GM12878 (cell line): ENCODE measurements around the gene GALR1. TPM values are rescaled to one million over a fixed set of nuclear protein-coding genes. Genes with fewer than 3 reads are reported as not detected.

Experiments
- ATAC-seq: fragments of 200-7000 bp; cut with Tn5 transposase; 3 replicates; pipeline ENCODE4 v1.9.1; 2020; ENCODE audit warnings: mild to moderate bottlenecking, moderate library complexity
- Bru-seq: library from RNA; stranded (reverse); fragments of 400-500 nt; gene quantifications from one replicate; lab custom pipeline; 2021; lab: Mats Ljungman, UMichigan
- BruChase-seq, 2 experiments: library from RNA; stranded (reverse); fragments of 400-500 nt; gene quantifications; one replicate each; lab custom pipeline; 2021; lab: Mats Ljungman, UMichigan
- BruUV-seq: library from RNA; stranded (reverse); fragments of 400-500 nt; replicated peaks from 2 replicates; lab custom pipeline; 2021; lab: Mats Ljungman, UMichigan
- CTCF ChIA-PET: fragments of 300-600 bp; sonication (Branson Sonifier 250); formaldehyde crosslinking; extraction: SDS; loops from one replicate; lab custom pipeline; 2021; ENCODE audit warnings: inconsistent platforms; lab: Yijun Ruan, JAX
- POLR2A ChIA-PET: fragments of 350-600 bp; formaldehyde crosslinking; extraction: SDS; loops from one replicate; lab custom pipeline; 2021; ENCODE audit warnings: inconsistent platforms; lab: Charles Lee
- RAD21 ChIA-PET: fragments of 300-600 bp; sonication (Branson Sonifier 250); formaldehyde crosslinking; loops from one replicate; lab custom pipeline; 2023; ENCODE audit warnings: antibody characterized with exemption; ENCODE audit not compliant: unreplicated experiment; lab: Charles Lee
- SMC1A ChIA-PET: fragments of 300-600 bp; sonication (Branson Sonifier 250); formaldehyde crosslinking; loops from one replicate; lab custom pipeline; 2023; ENCODE audit not compliant: unreplicated experiment, uncharacterized antibody; lab: Charles Lee
- DNase-seq: peaks from one replicate; pipeline ENCODE4 v3.0.0-alpha.2; 2011; ENCODE audit warnings: low read depth, low spot score
- FAIRE-seq: peaks from 3 replicates; lab custom pipeline; 2011; peaks lifted over from hg19 to GRCh38; lab: Jason Lieb, UNC
- H2AFZ ChIP-seq: 2 replicates; pipeline ENCODE4 v1.6.0; 2011; ENCODE audit warnings: low read depth, low read length, control low read depth; ENCODE audit not compliant: control insufficient read depth
- H3K27ac ChIP-seq: 2 replicates; pipeline ENCODE4 v1.5.1; 2011; ENCODE audit warnings: control low read depth; ENCODE audit not compliant: control insufficient read depth, insufficient read depth
- H3K27me3 ChIP-seq, 2 experiments: replicated peaks in 1 of 2; 2 replicates each; pipeline versions ENCODE4 v1.6.0 to v1.6.1; 2011; ENCODE audit warnings: low read length in 1 of 2; ENCODE audit not compliant: control insufficient read depth in 2 of 2, insufficient read depth in 2 of 2
- H3K36me3 ChIP-seq, 2 experiments: 2 replicates each; pipeline ENCODE4 v1.5.1; 2011; ENCODE audit warnings: low read length in 1 of 2; ENCODE audit not compliant: control insufficient read depth in 2 of 2, insufficient read depth in 2 of 2
- H3K4me1 ChIP-seq: 2 replicates; pipeline ENCODE4 v1.6.1; 2011; ENCODE audit warnings: mild to moderate bottlenecking, low read length, moderate library complexity, mixed read lengths; ENCODE audit not compliant: control insufficient read depth, insufficient read depth
- H3K4me2 ChIP-seq: 2 replicates; pipeline ENCODE4 v1.6.0; 2011; ENCODE audit warnings: control low read depth; ENCODE audit not compliant: control insufficient read depth, insufficient read depth
- H3K4me3 ChIP-seq: fragments of 200-600 bp; sonication (generic); 2 replicates; pipeline ENCODE4 v1.5.1; 2016
- H3K79me2 ChIP-seq: 2 replicates; pipeline ENCODE4 v1.6.0; 2011; ENCODE audit warnings: low read length; ENCODE audit not compliant: control insufficient read depth, insufficient read depth
- H3K9ac ChIP-seq: 2 replicates; pipeline ENCODE4 v1.8.0; 2011; ENCODE audit warnings: low read length, control low read depth, mixed read lengths; ENCODE audit not compliant: control insufficient read depth, insufficient read depth
- H3K9me3 ChIP-seq: replicated peaks from 3 replicates; pipeline ENCODE4 v1.5.1; 2011; ENCODE audit warnings: mild to moderate bottlenecking, low read length; ENCODE audit not compliant: control insufficient read depth, insufficient read depth
- H4K20me1 ChIP-seq: 2 replicates; pipeline ENCODE4 v1.6.0; 2011; ENCODE audit not compliant: control insufficient read depth, insufficient read depth
- CHD4 ChIP-seq: fragments of 200-600 bp; sonication (generic); IDR thresholded peaks from 2 replicates; pipeline ENCODE4 v1.6.1; 2016; ENCODE audit warnings: mild to moderate bottlenecking
- EGR1 ChIP-seq, 2 experiments: IDR thresholded peaks; 1 replicate in 1 of 2; 2 replicates in 1 of 2; pipeline ENCODE4 v1.6.1; 2011 to 2012; ENCODE audit warnings: low read depth in 2 of 2, low read length in 2 of 2, borderline replicate concordance in 1 of 2, mild to moderate bottlenecking in 1 of 2, moderate library complexity in 1 of 2
- EZH2 ChIP-seq: IDR thresholded peaks from 2 replicates; pipeline ENCODE4 v1.6.1; 2012; ENCODE audit warnings: low read depth, mild to moderate bottlenecking, control low read depth, inconsistent platforms, low read length, borderline replicate concordance; ENCODE audit not compliant: control insufficient read depth
- SMARCA5 ChIP-seq: fragments of 450-650 bp; IDR thresholded peaks from 2 replicates; pipeline ENCODE4 v1.6.1; 2017; ENCODE audit warnings: mild to moderate bottlenecking
- SUPT20H ChIP-seq: IDR thresholded peaks from 2 replicates; pipeline ENCODE4 v1.6.1; 2011; ENCODE audit warnings: low read depth, mild to moderate bottlenecking, low read length, moderate library complexity, borderline replicate concordance; ENCODE audit not compliant: control insufficient read depth
- TCF3 ChIP-seq: IDR thresholded peaks from 2 replicates; pipeline ENCODE4 v1.6.1; 2012; ENCODE audit warnings: low read depth, mild to moderate bottlenecking, low read length, borderline replicate concordance; ENCODE audit not compliant: insufficient read depth
- ZNF622 ChIP-seq: fragments of 450-650 bp; IDR thresholded peaks from 2 replicates; pipeline ENCODE4 v1.6.1; 2017; ENCODE audit warnings: mild to moderate bottlenecking, inconsistent platforms
- WGBS: methylation state at CpG from one replicate; pipeline ENCODE4 v1.1.6; 2016; ENCODE audit warnings: low lambda C conversion rate; ENCODE audit not compliant: insufficient replicate concordance, insufficient coverage; ENCODE audit errors: missing lambda C conversion rate; 5-methylcytosine and 5-hydroxymethylcytosine counted together
- in situ Hi-C: fragments of 300-500 bp; cut with MboI; formaldehyde crosslinking; loops from 9 replicates; pipeline ENCODE4 v1.14.3; 2018; ENCODE audit warnings: mixed read lengths
- intact Hi-C: fragments of 100-400 bp; cut with micrococcal nuclease; formaldehyde crosslinking; loops from one replicate; pipeline ENCODE4 v1.14.2; 2022; ENCODE audit not compliant: unreplicated experiment
- long read RNA-seq, 2 experiments: library from polyadenylated mRNA; unstranded; transcript quantifications; one replicate each; pipeline ENCODE4 v2.0.0, GENCODE V29; 2019 to 2020
- polyA minus RNA-seq, 3 experiments: library from RNA; depleted of rRNA, polyadenylated mRNA; stranded (reverse); fragments of >200 nt; gene quantifications; 2 replicates each; pipeline ENCODE4 v1.2.3, GENCODE V29; 2011
- polyA plus RNA-seq, 11 experiments: library from polyadenylated mRNA; depleted of rRNA in 4 of 11; unstranded in 6 of 11; stranded (reverse) in 5 of 11; fragments of >200 nt; fragmentation: Nextera tagmentation in 4 of 11; fragmentation: Illumina TruSeq in 1 of 11; extraction: Ambion mirVana in 4 of 11; extraction: Trizol in 1 of 11; gene quantifications; 1 replicate in 1 of 11; 2 replicates in 10 of 11; pipeline versions ENCODE4 v1.2.1 to v1.2.3, GENCODE V29; 2011 to 2016; ENCODE audit warnings: inconsistent platforms in 2 of 11, missing spikeins in 2 of 11, low read depth in 1 of 11
- total RNA-seq, 4 experiments: library from RNA; depleted of rRNA in 3 of 4; stranded (reverse); fragments of >200 nt in 3 of 4; fragmentation: Illumina TruSeq in 1 of 4; extraction: Trizol in 1 of 4; gene quantifications; 2 replicates each; pipeline versions ENCODE4 v1.2.1 to v1.2.3, GENCODE V29; 2013 to 2021
- TF ChIP-seq, protein P1 (sequence below): IDR thresholded peaks from 2 replicates; pipeline ENCODE4 v1.6.1; 2011; ENCODE audit warnings: borderline replicate concordance, low read depth, mild to moderate bottlenecking, moderate library complexity, low read length; ENCODE audit not compliant: insufficient read depth, poor library complexity, severe bottlenecking

The GALR1 gene, protein sequence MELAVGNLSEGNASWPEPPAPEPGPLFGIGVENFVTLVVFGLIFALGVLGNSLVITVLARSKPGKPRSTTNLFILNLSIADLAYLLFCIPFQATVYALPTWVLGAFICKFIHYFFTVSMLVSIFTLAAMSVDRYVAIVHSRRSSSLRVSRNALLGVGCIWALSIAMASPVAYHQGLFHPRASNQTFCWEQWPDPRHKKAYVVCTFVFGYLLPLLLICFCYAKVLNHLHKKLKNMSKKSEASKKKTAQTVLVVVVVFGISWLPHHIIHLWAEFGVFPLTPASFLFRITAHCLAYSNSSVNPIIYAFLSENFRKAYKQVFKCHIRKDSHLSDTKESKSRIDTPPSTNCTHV
- not detected in 2 replicates for total RNA-seq (2013; cell fraction: nucleolus; rRNA removed)
- total RNA-seq (2014; rRNA removed): not detected in 2 replicates
- not detected in 2 replicates for total RNA-seq (2014; rRNA removed; fragmentation: Illumina TruSeq; extraction: Trizol)
- not detected in 2 replicates for total RNA-seq (2021)
- not detected for polyA plus RNA-seq (2011; ENCODE audit: low read depth)
- polyA plus RNA-seq (2011; rRNA removed): not detected in 2 replicates
- polyA plus RNA-seq (2011; cell fraction: cytosol; rRNA removed): not detected in 2 replicates
- polyA plus RNA-seq (2011; cell fraction: nucleus; rRNA removed): not detected in 2 replicates
- polyA plus RNA-seq (2012): not detected in 2 replicates
- polyA plus RNA-seq (2014; fragmentation: Illumina TruSeq; extraction: Trizol): not detected in 2 replicates
- polyA plus RNA-seq (2014; fragmentation: Nextera tagmentation; extraction: Ambion mirVana): not detected
- polyA plus RNA-seq (2014; rRNA removed): not detected in 2 replicates
- polyA plus RNA-seq (2016; fragmentation: Nextera tagmentation; extraction: Ambion mirVana): not detected
- not detected in 2 replicates for polyA minus RNA-seq (2011; rRNA and poly(A)+ RNA removed)
- polyA minus RNA-seq (2011; cell fraction: cytosol; rRNA and poly(A)+ RNA removed): not detected in 2 replicates
- not detected in 2 replicates for polyA minus RNA-seq (2011; cell fraction: nucleus; rRNA and poly(A)+ RNA removed)
- not detected for Bru-seq, nascent RNA
- not detected for BruChase-seq, experiment 1, labeled RNA remaining after a 6-hour chase
- BruChase-seq, experiment 2, labeled RNA remaining after a 2-hour chase: not detected
- long read RNA-seq, experiment 1: 0 reads
- long read RNA-seq, experiment 2: 0 reads

DNA sequence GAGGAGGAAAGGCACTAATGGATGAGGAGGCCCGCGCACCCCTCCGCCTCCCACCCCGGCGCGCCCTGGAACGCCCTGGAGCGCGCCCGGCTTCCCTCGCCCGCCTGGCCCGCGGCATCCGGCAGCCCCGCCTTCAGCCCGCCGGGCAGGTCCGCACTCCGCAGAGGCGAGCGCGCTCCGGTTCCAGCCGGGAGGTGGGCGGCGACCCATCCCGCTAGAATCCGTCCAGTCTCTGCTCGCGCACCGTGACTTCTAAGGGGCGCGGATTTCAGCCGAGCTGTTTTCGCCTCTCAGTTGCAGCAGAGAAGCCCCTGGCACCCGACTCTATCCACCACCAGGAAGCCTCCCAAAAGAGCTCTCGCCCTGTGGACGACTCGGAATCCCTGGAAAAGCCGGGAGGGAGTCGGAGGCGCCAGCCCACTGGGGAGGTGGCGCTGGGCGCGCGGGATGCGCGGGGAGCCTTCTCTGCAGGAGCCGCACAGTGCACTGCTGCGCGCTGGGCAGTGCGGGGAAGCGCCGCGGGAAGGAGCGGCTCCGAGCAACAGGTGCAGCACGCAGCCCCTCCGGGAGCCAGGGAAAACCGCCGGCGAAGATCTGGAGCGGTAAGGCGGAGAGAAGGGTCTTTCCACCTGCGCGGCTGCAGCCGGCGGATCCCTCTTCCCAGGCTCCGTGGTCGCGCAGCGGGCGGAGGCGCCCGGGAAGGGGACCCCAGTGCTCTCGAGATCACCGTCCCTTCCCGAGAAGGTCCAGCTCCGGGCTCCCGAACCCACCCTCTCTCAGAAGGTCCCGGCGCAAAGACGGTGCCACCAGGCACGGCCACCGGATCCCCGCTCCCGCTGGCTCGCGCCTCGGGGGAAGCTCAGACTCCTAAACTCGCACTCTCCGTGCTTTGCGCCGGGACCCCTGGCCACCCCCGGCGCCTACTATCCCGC, at the start of gene GALR1:
GALR1 (plus strand) TSS at position 280 of the 932 bp plus-strand sequence. CDS start 701 bp downstream, outside the sequence.
- ATAC-seq (no peak), DNase-seq (no peak), FAIRE-seq (no peak)
- Histone ChIP-seq H3K9ac (no peak within 1 kb of the TSS), H3K4me1 (no peaks in the 10 kb centered on the region), H3K27ac (no peak within 1 kb of the TSS), H2AFZ (no peak within 1 kb of the TSS), H3K4me3 (no peak within 1 kb of the TSS), H3K4me2 (no peak within 1 kb of the TSS), H3K27me3 (no peaks in the 10 kb centered on the region; a peak in 2 of 4 replicates), H3K36me3 (no peaks in the 10 kb centered on the region)
- ChIA-PET RAD21 (no interaction called here), SMC1A (no interaction called here), CTCF (no interaction called here)
- BruUV-seq: no TSS peak
- intact Hi-C loops: no loop called here
- TF ChIP-seq, protein P1, sequence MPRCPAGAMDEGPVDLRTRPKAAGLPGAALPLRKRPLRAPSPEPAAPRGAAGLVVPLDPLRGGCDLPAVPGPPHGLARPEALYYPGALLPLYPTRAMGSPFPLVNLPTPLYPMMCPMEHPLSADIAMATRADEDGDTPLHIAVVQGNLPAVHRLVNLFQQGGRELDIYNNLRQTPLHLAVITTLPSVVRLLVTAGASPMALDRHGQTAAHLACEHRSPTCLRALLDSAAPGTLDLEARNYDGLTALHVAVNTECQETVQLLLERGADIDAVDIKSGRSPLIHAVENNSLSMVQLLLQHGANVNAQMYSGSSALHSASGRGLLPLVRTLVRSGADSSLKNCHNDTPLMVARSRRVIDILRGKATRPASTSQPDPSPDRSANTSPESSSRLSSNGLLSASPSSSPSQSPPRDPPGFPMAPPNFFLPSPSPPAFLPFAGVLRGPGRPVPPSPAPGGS: no peak
- TF ChIP-seq EZH2: no peak
- no peak for TF ChIP-seq CHD4
- TF ChIP-seq SUPT20H: no peak
- TF ChIP-seq SMARCA5: no peak
- no peak for TF ChIP-seq ZNF622
- no peak for TF ChIP-seq TCF3
- TF ChIP-seq EGR1 (IDR thresholded peaks at IDR 0.05; ENCODE audit: borderline replicate concordance in 1 of 2, low read depth in 2 of 2, low read length in 2 of 2): no peak
- TF ChIP-seq, all 136 proteins: peak for 0
- Histone ChIP-seq H4K20me1 (no peaks in the 10 kb centered on the region), H3K79me2 (no peaks in the 10 kb centered on the region), H3K9me3 (peaks cover 3% of the 10 kb centered on the region; the same call in 2 of the 3 replicates)
- in situ Hi-C loops: no loop called here
- POLR2A ChIA-PET: no interaction called here
- WGBS: 67% methylated on average over 76 of the region's 98 CpGs
